ENCODE data around the gene RASGRF2.

Gene RASGRF2

DNA sequence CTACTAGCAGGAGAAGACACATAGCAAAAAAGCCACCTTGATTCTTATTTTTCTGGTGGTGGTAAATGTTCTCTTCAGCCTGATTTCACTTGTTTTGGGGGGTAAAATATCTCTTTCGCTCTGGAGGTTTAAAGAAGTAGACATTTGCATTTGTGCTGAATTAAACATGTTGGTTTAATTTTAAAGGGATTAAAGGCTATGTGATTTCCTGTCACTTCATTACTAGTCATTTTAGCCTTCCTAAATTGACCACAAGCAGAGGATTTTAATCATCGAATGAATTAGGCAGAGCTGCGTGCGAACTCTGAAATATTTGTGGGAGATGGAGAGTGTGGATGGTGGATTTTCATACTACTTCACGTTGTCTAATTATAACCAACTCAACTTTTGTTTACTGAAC, 4.8 kb downstream of the RASGRF2 start:
- Histone ChIP-seq H3K4me3 (ENCODE audit: low read depth, low read length) (no peak overlapping the region), H3K27ac (no peak overlapping the region), H3K36me3 (replicated peaks) (no peaks in the 10 kb centered on the region), H3K27me3 (replicated peaks) (no peaks in the 10 kb centered on the region)
- in situ Hi-C loops (cut with HindIII; ENCODE audit: low pct_ligation_motif_present, low sequenced_read_pairs), result no loop called here
- no peak for DNase-seq
- TF ChIP-seq CTCF (IDR thresholded peaks at IDR 0.05; ENCODE audit: low read depth, low read length, missing control alignments), result no peak

GRCh38 chr5:80967500-80968181, 7.5 kb downstream of the RASGRF2 start:
- no peaks in the 10 kb centered on the region for H3K36me3 ChIP-seq (replicated peaks)
- H3K27me3 ChIP-seq (replicated peaks), result no peaks in the 10 kb centered on the region
- no peak overlapping the region for H3K4me3 ChIP-seq (ENCODE audit: low read depth, low read length)
- peak overlapping the region; percentile 35 for H3K27ac ChIP-seq
- DNase-seq, result peak; percentile 76
- TF ChIP-seq CTCF (IDR thresholded peaks at IDR 0.05; ENCODE audit: low read depth, low read length, missing control alignments), result no peak
- in situ Hi-C loops (cut with HindIII; ENCODE audit: low pct_ligation_motif_present, low sequenced_read_pairs), result no loop called here

- Histone ChIP-seq H3K36me3 (replicated peaks) (no peaks in the 10 kb centered on the region), H3K27ac (no peak overlapping the region), H3K4me3 (ENCODE audit: low read depth, low read length) (no peak overlapping the region), H3K27me3 (replicated peaks) (no peaks in the 10 kb centered on the region)
- in situ Hi-C loops (cut with HindIII; ENCODE audit: low pct_ligation_motif_present, low sequenced_read_pairs), result no loop called here
- no peak for TF ChIP-seq CTCF (IDR thresholded peaks at IDR 0.05; ENCODE audit: low read depth, low read length, missing control alignments)
- no peak for DNase-seq
Observed at GRCh38 chr5:80973027-80973426, 12.9 kb downstream of the RASGRF2 start.

- TF ChIP-seq CTCF (IDR thresholded peaks at IDR 0.05; ENCODE audit: low read depth, low read length, missing control alignments), result no peak
- H3K36me3 ChIP-seq (replicated peaks), result no peaks in the 10 kb centered on the region
- H3K27me3 ChIP-seq (replicated peaks), result no peaks in the 10 kb centered on the region
- H3K27ac ChIP-seq, result no peak overlapping the region
- in situ Hi-C loops (cut with HindIII; ENCODE audit: low pct_ligation_motif_present, low sequenced_read_pairs), result no loop called here
- no peak overlapping the region for H3K4me3 ChIP-seq (ENCODE audit: low read depth, low read length)
- DNase-seq, result peak; percentile 12
Observed at GRCh38 chr5:80975065-80975464, 14.9 kb downstream of the RASGRF2 start.

DNA sequence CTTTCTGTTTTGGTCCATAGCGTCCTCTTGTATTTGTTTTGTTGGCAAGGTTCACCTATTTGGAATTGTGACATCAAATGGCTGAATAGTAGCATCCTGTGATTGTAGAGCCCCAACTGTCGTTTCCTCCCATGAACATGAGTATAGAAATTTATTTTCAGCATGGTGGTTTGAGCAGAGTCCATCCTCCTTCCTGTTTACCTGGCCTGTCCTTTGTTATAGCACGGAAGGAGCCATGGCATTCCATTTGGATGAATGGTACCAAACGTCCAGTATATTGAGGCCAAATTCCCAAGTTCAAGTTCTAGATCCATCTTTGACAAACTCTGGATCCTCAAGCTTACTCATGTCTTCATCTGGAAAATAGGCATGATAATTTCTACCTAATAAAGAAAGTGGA, 16.8 kb downstream of the RASGRF2 start:
- no peak overlapping the region for H3K27ac ChIP-seq
- DNase-seq, result no peak
- TF ChIP-seq CTCF (IDR thresholded peaks at IDR 0.05; ENCODE audit: low read depth, low read length, missing control alignments), result no peak
- H3K4me3 ChIP-seq (ENCODE audit: low read depth, low read length), result no peak overlapping the region
- in situ Hi-C loops (cut with HindIII; ENCODE audit: low pct_ligation_motif_present, low sequenced_read_pairs), result no loop called here
- H3K36me3 ChIP-seq (replicated peaks), result no peaks in the 10 kb centered on the region
- no peaks in the 10 kb centered on the region for H3K27me3 ChIP-seq (replicated peaks)

DNA sequence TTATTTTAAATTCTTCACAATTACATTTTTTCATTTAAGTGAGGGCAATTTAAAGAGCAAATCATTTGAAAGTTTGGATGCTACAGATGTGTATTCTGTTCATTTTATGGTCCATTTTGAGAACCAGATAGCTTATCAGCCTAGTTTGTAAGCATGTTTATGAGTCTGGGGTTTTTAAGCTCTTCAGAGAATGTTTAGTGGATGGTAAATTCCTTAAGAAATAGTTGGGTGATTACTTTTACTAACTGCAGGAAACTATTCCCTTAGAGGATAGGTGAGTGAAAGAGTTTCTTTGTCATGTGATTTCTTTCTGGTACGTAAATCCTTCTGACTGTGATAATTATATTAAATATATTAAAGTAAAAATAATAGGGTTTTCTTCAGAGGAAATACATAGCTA, 17.6 kb downstream of the RASGRF2 start:
- H3K27ac ChIP-seq, result no peak overlapping the region
- no peak for TF ChIP-seq CTCF (IDR thresholded peaks at IDR 0.05; ENCODE audit: low read depth, low read length, missing control alignments)
- in situ Hi-C loops (cut with HindIII; ENCODE audit: low pct_ligation_motif_present, low sequenced_read_pairs), result no loop called here
- no peak overlapping the region for H3K4me3 ChIP-seq (ENCODE audit: low read depth, low read length)
- DNase-seq, result no peak
- H3K36me3 ChIP-seq (replicated peaks), result no peaks in the 10 kb centered on the region
- no peaks in the 10 kb centered on the region for H3K27me3 ChIP-seq (replicated peaks)

Data from brain microvascular endothelial cell (primary cell).